ENCODE results near the gene LMTK2.
"Not testable (repeated sequence)": the region's sequence is repeated elsewhere in the genome, so short reads cannot be mapped to it uniquely, and the experiment has no call there.

Gene LMTK2

GRCh38 chr7:98217623-98218582 lies 111.2 kb downstream of the LMTK2 start:
- no peak for DNase-seq (ENCODE audit: low read depth in 2 of 2)

- not testable (repeated sequence) for DNase-seq (ENCODE audit: low read depth in 2 of 2)
These were observed 112.7 kb downstream of the LMTK2 start for GRCh38 chr7:98219382-98219781.

GRCh38 chr7:98221611-98222532 lies 115.2 kb downstream of the LMTK2 start:
- DNase-seq (ENCODE audit: low read depth in 2 of 2): no peak

- DNase-seq (ENCODE audit: low read depth in 2 of 2): no peak
These were observed 116.0 kb downstream of the LMTK2 start for GRCh38 chr7:98222533-98223195.

- DNase-seq (ENCODE audit: low read depth in 2 of 2): no peak
These were observed 116.8 kb downstream of the LMTK2 start for GRCh38 chr7:98223351-98223897.

GRCh38 chr7:98223898-98224700 lies 117.4 kb downstream of the LMTK2 start:
- no peak for DNase-seq (ENCODE audit: low read depth in 2 of 2)

GRCh38 chr7:98224701-98225181 lies 118.1 kb downstream of the LMTK2 start:
- no peak for DNase-seq (ENCODE audit: low read depth in 2 of 2)

GRCh38 chr7:98225913-98226614 lies 119.4 kb downstream of the LMTK2 start:
- no peak for DNase-seq (ENCODE audit: low read depth in 2 of 2)

- DNase-seq (ENCODE audit: low read depth in 2 of 2): no peak
These were observed 121.3 kb downstream of the LMTK2 start for GRCh38 chr7:98227939-98228338.

GRCh38 chr7:98228801-98229200 lies 122.1 kb downstream of the LMTK2 start:
- no peak for DNase-seq (ENCODE audit: low read depth in 2 of 2)

GRCh38 chr7:98229441-98229840 lies 122.8 kb downstream of the LMTK2 start:
- no peak for DNase-seq (ENCODE audit: low read depth in 2 of 2)

GRCh38 chr7:98229991-98230745 lies 123.5 kb downstream of the LMTK2 start:
- DNase-seq (ENCODE audit: low read depth in 2 of 2): no peak

- no peak for DNase-seq (ENCODE audit: low read depth in 2 of 2)
These were observed 124.2 kb downstream of the LMTK2 start for GRCh38 chr7:98230746-98231471.

- DNase-seq (ENCODE audit: low read depth in 2 of 2): no peak
These were observed 125.0 kb downstream of the LMTK2 start for GRCh38 chr7:98231493-98232262.

- no peak for DNase-seq (ENCODE audit: low read depth in 2 of 2)
These were observed 125.6 kb downstream of the LMTK2 start for GRCh38 chr7:98232263-98232585.

GRCh38 chr7:98232799-98233198 lies 126.1 kb downstream of the LMTK2 start:
- no peak for DNase-seq (ENCODE audit: low read depth in 2 of 2)

- DNase-seq (ENCODE audit: low read depth in 2 of 2): no peak
These were observed 126.8 kb downstream of the LMTK2 start for GRCh38 chr7:98233219-98234070.
